HG03571 (cell line): ENCODE data around the gene BSPRY.
"Not testable (repeated sequence)": the region's sequence is repeated elsewhere in the genome, so short reads cannot be mapped to it uniquely, and the experiment has no call there.

ENCODE experiments used
- ATAC-seq: cut with Tn5 transposase; IDR thresholded peaks from one replicate; pipeline ENCODE4 v1.9.1; 2021; ENCODE audit not compliant: unreplicated experiment

Gene BSPRY

DNA sequence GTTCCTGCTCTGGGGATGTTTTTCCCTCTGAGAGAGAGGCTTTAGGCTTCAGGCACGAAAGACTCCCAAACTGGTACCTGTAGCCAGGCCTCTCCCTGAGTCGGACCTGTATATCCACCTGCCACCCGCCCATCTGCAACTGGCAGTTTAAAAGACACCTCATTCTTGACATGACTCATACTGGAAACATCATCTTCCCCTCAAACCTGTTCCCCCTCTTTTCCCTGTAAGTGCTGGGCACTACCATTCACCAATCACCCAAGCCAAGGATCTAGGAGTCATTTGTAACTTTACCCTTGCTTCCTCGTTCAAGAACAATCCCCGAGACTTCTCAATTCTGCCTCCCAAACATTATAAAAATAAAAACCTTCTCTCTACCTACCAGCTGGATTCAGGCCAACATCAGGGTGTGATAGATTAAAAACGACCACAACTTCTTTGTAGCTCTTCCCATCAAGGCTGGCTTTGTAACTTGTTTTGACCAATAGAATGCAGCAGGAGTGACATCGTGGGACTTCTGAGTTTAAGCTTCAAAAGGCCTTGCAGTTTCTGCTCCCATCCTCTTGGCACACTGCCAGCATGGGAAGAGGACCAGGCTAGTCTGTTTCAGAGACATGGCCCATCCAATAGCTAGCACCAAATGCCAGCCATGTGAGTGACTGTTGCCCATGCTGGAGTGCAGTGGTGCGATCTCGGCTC, 7.5 kb upstream of the BSPRY start:
- ATAC-seq, result no peak

DNA sequence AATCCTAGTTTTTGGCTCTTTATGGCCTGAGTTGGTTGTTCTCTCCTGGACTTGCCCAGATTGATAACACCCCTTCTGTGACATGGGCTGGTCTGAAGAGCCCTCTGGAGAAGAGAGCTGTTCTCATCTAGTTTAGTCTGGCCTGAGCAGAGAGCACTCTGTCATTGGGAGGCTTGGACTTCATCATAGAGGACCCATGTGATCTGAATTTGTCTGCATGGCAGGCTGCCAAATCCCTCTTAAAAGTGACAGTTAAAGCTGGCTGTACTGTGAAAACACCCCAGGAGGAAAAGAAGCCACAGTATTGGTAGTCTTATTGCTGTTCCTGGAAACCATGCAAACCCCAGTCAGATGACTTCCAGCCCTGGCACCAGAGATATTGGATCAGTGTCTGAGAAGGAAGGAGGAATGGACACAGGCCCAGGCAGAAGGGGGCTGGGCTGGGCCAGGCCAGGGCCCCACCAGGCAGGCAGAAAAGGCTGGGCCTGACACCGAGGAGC, 5.6 kb upstream of the BSPRY start:
- no peak for ATAC-seq

DNA sequence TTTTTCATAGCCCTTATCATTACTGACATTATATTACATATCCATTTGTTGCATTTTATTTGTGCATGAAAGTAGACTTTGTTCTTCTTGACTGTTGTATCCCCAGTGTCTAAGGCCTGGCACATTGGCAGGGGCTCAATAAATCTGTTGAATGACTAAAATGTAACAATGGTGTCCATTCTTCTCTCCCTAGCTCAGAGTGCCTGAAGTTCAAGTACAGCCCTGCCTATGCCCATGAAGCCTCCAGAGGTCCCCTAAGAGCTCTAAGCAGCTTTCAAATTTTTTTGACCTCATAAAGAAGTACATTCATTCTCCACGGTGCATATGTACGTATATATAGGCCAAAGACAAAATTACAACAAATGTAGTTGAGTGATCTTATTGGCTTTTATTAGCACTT, 4.2 kb upstream of the BSPRY start:
- no peak for ATAC-seq

DNA sequence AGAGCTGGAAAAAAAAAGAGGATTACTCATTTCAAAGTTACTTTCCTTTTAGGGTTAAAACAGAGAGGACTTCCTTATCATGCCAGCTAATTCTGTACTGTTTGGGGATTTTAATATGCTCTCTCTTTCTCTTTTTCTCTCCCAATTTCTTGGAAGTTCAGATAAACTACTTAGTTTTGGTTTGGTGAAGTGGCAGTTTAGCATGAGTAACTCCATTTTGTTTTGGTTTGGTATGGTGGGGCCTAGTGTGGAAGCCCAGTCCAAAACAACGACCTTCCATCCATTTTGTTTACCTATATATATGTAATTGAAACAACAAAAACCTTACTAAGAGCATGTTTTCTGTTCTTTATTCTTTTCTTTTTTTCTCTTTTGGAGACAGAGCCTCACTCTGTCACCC, 3.7 kb upstream of the BSPRY start:
- ATAC-seq, result no peak

DNA sequence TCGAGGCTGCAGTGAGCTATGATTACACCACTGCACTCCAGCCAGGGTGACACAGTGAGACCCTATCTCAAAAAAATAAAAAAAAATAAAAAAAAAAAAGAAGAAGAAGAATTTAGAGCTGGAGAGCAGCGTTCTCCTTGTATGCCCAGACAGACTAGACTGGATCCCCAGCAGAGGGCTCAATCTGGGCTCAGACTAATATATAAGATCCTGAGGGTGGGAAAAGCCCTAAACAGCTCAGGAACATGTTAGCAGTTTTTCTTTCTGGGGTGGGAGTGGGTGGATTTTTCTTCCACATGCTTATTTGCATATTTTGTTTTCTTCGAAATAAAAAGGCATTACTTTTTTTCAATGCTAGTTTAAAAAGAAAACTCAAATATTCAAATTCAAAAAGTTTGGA, 904 bp upstream of the BSPRY start:
- ATAC-seq, result no peak

DNA sequence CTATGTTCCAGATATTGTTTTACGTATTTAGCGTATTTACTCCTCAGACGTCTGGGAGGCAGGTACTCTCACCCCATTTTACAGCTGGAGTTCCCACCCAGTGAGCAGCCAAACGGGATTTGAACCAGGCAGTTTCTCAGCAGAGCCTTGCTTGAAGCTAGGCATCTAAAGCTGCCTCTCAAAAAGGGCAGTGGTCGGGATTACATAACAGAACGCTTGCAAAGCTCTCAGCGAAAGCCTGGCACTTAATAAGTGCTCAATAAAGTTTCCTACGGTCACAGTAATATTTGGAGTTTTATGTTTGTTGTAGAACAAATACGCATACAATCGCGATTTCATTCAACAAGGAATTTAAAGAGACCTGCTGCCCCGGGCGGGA, 286 bp upstream of the BSPRY start:
- no peak for ATAC-seq

DNA sequence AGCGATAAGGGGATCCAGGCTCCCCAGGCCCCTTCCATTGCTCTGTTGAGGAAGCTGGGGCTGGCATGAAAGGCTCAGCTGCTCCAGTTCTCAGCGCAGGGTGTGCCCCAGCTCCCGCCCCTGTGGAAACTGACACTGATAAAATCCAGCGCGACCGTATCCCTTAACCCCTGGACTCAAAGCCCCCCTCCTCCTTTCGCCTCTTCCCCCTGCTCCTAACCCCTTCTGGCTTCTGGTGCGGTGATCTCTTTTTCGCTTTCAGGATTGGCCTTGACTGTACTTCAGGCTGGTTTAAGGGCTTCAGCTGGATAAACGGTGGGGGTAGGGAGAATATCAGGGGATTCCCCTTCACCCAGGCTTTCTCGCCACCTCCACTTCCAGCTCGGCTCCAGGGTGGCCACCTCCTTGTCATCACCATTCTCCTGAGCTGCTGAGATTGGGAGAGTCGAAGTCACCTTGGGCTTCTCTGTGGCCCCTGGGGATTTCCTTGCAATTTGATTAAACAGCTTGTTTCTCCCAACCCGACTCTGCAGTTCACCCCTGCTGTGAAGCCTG, 843 bp downstream of the BSPRY start:
- ATAC-seq, result no peak

DNA sequence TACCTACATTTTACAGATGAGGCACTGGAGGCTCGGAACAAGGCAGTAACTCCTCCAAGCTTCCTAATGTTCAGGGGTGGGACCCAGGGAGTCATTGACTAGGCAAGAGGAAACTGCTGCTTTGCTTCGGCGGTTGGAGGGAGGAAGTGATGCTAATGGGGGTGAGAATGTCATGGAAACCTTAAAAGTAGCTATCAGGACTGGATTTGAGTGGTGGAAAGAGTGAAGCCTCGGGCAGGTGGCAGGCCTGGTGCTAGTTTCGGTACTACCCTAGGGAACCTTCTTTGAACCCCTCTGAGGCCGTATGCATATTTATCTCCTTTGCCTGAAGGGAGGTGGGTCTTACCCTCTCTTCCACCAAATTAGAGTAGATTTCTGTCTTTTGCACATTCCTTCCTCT, 1.6 kb downstream of the BSPRY start:
- ATAC-seq, result no peak

DNA sequence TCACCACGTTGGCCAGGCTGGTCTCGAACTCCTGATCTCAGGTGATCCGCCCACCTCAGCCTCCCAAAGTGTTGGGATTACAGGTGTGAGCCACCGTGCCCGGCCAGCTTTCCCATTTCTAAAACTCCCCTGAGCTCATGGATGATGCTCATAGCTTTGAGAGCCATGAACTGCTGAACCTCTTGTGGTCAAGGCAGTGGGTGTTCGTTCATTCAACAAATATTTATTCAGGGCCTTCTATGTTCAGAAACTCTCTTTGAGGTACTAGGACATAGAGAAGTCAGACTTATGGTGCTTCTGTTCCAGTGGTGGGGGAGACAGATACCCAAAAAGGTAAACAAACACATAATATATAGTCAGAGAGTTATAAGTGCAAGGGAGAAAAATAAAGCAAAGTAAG, 2.7 kb downstream of the BSPRY start:
- ATAC-seq, result no peak

DNA sequence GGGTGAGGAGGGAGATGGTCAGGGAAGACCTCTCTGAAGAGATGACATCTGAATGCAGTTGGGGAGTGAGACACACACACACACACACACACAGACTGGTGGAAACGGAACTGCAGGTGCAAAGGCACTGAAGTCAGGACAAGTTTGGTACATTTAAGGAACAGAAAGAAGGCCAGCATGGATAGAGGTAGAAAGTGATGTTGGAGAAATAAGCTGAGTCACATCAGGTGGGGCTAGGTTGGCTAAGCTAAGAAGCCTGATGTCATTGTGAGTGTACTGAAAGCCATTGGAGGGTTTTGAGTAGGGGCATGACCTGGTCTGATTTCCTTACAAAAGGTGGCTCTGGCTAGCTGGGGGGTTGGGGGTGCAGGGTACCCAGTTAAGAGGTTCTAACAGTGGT, 3.1 kb downstream of the BSPRY start:
- ATAC-seq, result no peak

DNA sequence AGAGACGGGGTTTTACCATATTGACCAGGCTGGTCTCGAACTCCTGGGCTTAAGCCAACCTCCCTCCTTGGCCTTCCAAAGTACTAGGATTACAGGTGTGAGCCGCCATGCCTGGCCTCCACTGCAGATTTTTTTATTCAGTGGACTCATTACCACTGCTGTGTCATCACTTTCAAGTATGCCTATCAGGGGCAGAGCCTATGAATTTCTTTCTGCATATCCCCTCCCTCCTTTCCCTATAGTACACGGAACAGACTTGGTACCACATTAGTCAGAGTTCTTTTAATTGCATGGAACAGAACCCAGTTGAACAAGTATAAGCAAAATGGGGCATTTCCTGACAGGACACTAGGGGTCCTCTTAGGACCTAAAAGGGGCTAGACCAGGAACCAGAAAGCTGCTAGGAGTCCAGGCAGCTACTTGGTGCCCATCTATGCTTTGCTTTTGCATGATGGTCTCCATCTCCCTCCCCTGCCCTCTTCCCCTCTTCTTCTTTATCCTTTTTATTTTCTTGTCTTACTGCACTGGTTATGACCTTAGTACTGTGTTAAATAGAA, 5.8 kb downstream of the BSPRY start:
- ATAC-seq, result no peak

DNA sequence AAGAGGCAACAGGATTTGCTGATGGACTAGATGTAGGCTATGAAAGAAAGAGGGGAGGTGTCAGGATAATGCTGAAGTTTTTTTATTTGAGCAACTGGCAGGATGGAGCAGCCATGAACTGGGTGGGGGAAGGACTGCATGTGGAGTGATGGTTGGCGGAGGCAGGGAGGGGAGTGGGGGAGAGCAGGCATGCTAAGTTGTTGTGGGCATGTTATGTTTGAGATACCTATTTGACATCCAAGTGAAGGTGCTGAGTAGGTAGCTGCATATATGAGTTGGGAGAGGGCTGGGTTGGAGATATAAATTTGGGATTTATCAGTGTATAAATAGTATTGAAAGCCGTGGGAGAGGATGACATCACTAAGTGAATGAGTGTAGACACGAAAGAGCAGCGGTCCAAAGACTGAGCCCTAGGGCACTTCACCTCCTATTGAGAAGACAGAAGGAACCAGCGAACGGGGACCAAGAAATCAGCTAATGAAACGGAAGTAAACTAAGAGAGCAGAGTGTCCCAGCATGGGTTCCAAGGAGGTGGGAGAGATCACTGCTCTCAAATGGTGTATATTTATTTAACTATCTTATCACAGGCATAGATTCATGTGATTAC, 7.4 kb downstream of the BSPRY start:
- ATAC-seq, result no peak

DNA sequence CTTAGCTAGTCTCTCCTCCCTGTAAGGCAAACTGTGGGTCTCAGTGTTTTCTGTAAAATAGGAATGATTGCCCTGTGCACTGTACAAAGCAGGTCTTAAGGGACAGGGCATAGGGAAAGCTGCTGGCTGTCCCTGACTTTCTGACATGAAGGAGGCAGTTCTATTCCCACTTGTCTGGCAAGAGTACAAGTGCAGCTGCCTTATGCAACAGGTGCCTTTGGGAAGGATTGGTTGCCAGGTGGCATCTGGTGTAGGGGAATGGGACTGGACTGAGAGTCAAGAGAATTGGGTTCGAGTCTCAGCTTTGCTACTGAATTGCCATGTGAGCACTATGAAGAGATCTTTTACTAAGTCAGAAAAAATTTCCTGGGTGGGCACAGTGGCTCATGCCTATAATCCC, 10.0 kb downstream of the BSPRY start:
- no peak for ATAC-seq

DNA sequence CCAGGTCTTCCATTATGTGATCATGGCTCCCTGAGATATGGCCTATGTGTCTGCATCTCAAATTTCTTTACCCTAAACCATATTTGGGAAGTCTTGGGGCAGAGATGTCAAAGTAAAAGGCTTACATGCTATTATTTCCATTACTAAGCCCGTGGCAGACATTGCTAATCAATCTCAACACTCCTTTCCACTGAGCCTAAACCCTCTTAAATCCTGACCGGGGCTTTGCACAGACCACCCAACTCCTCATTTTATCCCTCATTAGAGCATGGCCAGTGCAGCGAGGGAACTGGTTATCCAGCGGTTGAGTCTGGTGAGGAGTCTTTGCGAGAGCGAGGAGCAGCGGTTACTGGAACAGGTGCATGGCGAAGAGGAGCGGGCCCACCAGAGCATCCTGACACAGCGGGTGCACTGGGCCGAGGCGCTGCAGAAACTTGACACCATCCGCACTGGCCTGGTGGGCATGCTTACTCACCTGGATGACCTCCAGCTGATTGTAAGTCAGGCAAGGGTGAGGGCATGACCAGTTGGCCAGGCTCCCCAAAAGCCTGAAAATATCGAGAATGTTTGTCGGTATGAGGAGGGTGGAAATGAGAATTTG, 11.0 kb downstream of the BSPRY start:
- ATAC-seq, result no peak

DNA sequence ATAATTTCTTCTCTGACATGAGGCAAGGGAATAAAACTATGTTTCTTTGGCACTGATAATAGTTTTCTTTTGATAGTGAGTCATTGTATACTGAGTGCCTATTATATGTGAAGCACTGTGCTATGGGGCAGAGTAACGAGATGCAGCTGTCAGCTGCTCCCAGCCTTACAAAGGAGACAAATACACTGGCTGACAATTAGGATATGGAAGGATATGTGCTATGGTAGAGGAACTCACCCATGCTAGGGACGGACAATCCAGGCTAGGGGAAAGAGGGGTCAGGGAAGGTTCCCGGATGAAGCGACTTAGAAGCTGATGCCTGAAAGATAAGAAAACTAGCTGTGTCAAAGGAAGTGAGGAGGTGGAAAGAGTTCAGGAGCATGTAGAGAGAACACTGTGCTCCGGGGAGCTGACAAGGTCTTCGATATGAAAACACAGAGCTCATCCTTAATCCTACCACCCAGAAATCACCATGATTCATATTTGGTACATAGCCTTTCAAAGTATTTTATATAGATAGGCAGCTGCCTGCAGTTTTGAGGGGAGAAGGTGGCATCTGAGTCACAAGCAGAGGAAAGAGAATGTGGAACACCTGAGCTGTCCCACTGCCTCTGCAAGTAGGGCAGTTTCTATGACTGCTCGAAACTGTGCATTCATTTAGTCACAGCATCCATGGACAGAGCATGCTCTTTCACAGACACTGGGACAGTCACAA, 12.1 kb downstream of the BSPRY start:
- no peak for ATAC-seq

DNA sequence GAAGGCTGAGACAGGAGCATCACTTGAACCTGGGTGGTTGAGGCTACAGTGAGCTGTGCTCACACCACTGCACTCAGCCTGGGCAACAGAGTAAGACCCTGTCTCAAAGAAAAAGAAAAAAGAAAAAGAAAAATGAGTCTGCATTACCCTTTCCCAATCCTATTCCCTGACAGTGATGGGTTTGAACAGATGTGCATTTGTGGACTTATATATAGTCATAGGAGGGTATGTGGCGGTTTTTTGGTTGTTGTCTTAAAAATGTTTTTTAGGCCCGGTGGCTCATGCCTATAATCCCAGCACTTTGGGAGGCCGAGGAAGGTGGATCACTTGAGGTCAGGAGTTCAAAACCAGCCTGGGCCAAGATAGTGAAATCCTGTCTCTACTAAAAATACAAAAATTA, 14.0 kb downstream of the BSPRY start:
- ATAC-seq, result no peak

DNA sequence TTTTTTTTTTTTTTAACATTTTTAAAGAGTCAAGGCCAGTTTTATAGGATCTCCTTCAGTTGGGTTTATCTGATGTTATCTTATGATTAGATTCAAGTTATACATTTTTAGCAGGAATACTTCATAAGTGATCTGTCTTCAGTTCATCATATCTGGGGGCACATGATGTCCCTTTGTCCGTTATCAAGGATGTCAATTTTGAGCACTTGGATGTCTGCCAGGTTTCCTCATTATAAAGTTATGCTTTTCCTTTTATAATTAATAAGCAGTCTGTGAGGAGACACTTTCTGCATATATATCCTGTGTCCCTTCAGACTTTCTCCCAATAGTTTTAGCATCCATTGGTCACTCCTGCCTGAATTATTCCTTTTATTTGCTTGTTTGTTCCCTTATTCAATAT, 15.6 kb downstream of the BSPRY start:
- ATAC-seq, result no peak

DNA sequence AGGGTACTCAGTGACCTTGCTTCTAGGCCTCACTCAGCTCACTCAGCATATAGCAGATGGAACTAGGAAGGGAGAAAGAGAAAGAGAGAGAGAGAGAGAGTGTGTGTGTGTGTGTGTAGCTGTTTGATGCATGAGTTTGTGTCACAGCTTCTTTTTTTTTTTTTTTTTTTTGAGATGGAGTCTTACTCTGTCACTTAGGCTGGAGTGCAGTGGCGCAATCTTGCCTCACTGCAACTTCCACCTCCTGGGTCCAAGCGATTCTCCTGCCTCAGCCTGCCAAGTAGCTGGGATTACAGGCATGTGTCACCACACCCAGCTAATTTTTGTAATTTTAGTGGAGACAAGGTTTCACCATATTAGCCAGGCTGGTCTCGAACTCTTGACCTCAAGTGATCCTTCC, 16.3 kb downstream of the BSPRY start:
- not testable (repeated sequence) for ATAC-seq

DNA sequence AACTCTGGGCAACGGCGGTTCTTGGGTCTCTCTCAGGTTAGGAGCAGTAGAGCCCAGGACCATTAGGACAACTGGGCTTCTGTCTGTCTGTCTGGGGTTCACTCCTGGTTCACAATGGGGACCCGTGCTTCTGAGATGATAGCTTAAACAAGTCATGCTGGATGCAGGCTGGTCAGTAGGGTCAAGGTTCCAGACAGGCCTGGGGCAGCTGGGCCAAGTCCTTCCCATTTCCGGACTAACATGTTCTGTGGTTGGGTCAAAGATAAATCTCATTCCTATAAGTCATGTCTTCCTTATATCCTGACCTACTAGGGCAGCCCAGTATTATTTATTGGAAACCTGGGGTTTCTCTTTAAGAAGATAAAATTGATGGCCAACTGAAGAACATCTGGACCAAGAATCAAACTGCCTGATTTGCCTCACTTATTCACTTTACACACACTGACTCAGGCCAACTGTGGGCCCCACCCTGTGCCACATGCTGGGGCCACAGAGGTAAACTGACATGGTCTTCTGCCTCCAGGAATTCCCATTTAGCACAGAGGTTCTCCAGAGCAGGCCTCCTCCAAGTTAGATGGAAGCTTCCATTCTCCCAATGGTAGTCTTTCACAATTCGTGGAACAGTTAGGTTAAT, 19.1 kb downstream of the BSPRY start:
- ATAC-seq, result no peak

DNA sequence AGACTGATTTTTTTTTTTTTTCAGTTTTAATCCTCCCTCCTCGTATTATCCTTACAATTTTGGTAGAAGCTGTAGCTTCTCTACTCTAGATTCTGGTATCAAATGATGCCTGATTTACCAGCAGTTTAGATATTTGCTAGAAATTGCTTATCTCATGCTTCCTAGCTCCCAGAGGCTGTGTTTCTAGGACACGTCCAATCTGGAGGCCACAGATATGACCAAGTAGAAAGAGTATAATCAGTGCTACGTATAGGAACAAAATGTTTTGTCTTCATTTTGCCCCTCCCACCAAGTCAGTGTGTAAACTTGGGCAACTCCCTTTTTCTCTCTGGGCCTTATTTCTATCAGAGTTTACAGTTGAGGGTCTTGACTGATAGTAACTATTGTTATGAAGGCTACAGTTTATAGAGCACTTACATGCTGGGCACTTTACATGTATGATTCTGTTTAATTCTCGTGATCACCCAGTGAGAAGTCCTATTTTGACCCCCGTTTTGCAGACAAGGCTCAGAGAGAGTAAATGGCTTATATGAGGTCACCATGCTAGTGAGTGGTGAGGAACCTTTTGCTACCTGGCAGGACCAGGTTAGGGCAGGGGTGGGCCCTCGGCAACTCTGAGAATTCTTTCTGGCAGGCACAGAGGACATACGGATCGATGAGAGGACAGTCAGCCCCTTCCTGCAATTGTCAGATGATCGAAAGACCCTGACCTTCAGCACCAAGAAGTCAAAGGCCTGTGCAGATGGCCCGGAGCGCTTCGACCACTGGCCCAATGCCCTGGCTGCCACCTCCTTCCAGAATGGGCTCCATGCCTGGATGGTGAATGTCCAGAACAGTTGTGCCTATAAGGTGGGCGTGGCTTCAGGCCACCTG, 19.9 kb downstream of the BSPRY start:
- no peak for ATAC-seq
